Effector memory CD4-positive, alpha-beta T cell (primary cell): ENCODE results near the gene ATP8A2.

ENCODE experiments used
- DNase-seq, 3 donors: peaks; one replicate each; pipeline ENCODE4 v3.0.0-alpha.2; 2020
- H3K27ac ChIP-seq: 2 replicates; pipeline ENCODE4 v1.7.0; 2013; ENCODE audit warnings: mild to moderate bottlenecking, low read length, moderate library complexity; ENCODE audit not compliant: insufficient read depth, poor library complexity, severe bottlenecking
- H3K27me3 ChIP-seq: replicated peaks from 2 replicates; pipeline ENCODE4 v1.7.0; 2013; ENCODE audit warnings: mild to moderate bottlenecking, low read length; ENCODE audit not compliant: insufficient read depth, control insufficient read depth, poor library complexity, severe bottlenecking
- H3K36me3 ChIP-seq: 2 replicates; pipeline ENCODE4 v1.7.0; 2013; ENCODE audit warnings: mild to moderate bottlenecking, low read length, moderate library complexity; ENCODE audit not compliant: control insufficient read depth, insufficient read depth
- H3K4me1 ChIP-seq: 2 replicates; pipeline ENCODE4 v1.7.0; 2013; ENCODE audit warnings: low read length, mild to moderate bottlenecking; ENCODE audit not compliant: control insufficient read depth, insufficient read depth, poor library complexity, severe bottlenecking
- H3K4me3 ChIP-seq: 2 replicates; pipeline ENCODE4 v1.7.0; 2013; ENCODE audit warnings: low read length, low read depth, mild to moderate bottlenecking; ENCODE audit not compliant: insufficient read depth, poor library complexity, severe bottlenecking
- H3K9me3 ChIP-seq: 2 replicates; pipeline ENCODE4 v1.7.0; 2013; ENCODE audit warnings: mild to moderate bottlenecking, low read length, moderate library complexity; ENCODE audit not compliant: control insufficient read depth
- total RNA-seq, 3 donors: gene quantifications; one replicate each; lab custom pipeline; 2026; lab: John Stamatoyannopoulos, UW

ATP8A2 gene
- 0.97 to 2.1 (median 1.1) reads per million in 3 donors for total RNA-seq

- H3K9me3 ChIP-seq: no peaks in the 10 kb centered on the region
- H3K36me3 ChIP-seq: no peaks in the 10 kb centered on the region
- no peak within 1 kb of the TSS for H3K4me3 ChIP-seq
- peaks cover 5% of the 10 kb centered on the region for H3K27me3 ChIP-seq
- no peak for DNase-seq
- no peak within 1 kb of the TSS for H3K27ac ChIP-seq
- peaks cover 6% of the 10 kb centered on the region for H3K4me1 ChIP-seq
Observed at GRCh38 chr13:25371875-25372283, at the start of gene ATP8A2. Gene ATP8A2, plus strand, starts transcription at chr13:25371974. Its CDS starts 239 bp downstream, at chr13:25372213.

DNA sequence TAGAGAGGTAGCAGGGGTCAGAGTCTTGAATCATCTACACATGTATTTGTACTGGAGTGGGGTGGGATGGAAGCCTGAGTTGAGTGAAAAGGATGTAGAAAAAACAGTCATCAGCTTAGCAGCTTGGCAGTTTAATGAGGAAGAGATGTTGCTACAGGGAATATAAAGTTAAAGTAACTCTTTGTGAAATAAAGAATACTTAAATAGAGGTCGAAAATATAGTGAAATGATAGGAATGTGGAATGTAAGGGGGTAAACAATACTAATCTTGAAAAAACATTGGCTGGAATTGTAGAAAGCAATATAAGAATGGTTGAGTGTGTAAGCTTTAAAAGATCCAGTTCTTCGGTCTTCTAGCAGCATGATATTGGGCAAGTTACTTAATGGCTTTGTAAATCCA, 47.7 kb upstream of the ATP8A2 start:
- Histone ChIP-seq H3K27me3 (no peaks in the 10 kb centered on the region), H3K4me3 (no peak overlapping the region), H3K36me3 (peaks cover 58% of the 10 kb centered on the region), H3K27ac (no peak overlapping the region), H3K4me1 (no peaks in the 10 kb centered on the region), H3K9me3 (no peaks in the 10 kb centered on the region)
- no peak for DNase-seq

DNA sequence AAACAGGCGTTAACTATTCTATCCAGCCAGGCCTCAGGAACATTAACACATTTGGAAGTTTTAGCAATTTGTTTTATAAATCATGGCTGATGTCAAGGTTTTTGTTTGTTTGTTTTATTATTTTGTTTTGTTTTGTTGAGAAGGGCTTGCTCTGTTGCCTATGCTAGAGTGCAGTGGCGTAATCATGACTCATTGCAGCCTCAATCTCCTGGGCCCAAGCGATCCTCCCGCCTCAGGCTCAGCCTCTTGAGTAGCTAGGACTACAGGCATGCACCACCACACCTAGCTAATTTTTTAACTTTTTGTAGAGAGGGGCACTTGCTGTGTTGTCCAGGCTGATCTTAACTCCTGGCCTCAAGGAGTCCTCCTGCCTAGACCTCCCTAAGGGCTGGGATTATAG, 42.1 kb upstream of the ATP8A2 start:
- H3K27me3 ChIP-seq: no peaks in the 10 kb centered on the region
- no peak overlapping the region for H3K27ac ChIP-seq
- peaks cover 77% of the 10 kb centered on the region for H3K36me3 ChIP-seq
- no peak for DNase-seq
- no peaks in the 10 kb centered on the region for H3K4me1 ChIP-seq
- H3K9me3 ChIP-seq: no peaks in the 10 kb centered on the region
- no peak overlapping the region for H3K4me3 ChIP-seq

DNA sequence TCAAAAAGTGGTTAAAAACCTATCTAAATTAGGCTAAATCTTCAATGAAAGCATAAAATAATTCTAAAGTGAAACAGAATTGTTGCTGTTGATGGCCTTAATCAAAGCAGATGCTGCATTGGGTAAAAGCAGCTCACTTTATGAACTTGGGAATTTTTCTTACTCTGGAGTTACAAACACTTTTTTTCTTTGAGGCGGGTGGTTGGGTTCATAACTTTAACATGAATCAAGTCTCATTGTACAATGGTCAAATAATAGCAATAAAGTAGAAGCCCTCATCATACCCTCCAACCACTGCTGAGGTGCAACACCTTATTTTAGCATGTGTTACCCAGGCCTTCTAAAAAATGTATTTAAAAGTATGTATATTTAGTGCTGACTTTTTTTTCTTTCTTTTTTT, 41.2 kb upstream of the ATP8A2 start:
- Histone ChIP-seq H3K9me3 (no peaks in the 10 kb centered on the region), H3K4me1 (no peaks in the 10 kb centered on the region), H3K36me3 (peaks cover 76% of the 10 kb centered on the region), H3K27ac (no peak overlapping the region), H3K27me3 (no peaks in the 10 kb centered on the region), H3K4me3 (no peak overlapping the region)
- no peak for DNase-seq

DNA sequence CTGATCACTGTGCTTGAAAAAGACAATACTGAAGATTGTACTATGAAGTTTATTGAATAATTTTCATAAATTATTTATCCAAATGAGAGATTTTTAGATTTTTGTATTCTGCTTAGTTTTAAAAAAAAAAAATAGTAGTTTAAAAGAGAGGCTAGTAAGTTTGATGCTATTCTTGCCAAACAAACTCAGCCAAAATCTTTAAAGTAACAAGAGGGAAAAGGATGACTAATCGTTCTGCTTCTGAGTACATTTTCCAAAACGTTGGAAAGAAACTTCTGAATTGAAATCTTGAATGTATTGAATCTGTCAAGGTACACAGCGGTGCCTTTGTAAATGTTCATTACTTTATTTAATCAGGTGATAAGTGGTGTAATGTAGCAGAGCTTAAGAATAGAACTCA, 35.9 kb upstream of the ATP8A2 start:
- no peak overlapping the region for H3K4me3 ChIP-seq
- H3K36me3 ChIP-seq: peaks cover 57% of the 10 kb centered on the region
- H3K27ac ChIP-seq: no peak overlapping the region
- H3K4me1 ChIP-seq: no peaks in the 10 kb centered on the region
- no peaks in the 10 kb centered on the region for H3K27me3 ChIP-seq
- no peaks in the 10 kb centered on the region for H3K9me3 ChIP-seq
- DNase-seq: no peak

DNA sequence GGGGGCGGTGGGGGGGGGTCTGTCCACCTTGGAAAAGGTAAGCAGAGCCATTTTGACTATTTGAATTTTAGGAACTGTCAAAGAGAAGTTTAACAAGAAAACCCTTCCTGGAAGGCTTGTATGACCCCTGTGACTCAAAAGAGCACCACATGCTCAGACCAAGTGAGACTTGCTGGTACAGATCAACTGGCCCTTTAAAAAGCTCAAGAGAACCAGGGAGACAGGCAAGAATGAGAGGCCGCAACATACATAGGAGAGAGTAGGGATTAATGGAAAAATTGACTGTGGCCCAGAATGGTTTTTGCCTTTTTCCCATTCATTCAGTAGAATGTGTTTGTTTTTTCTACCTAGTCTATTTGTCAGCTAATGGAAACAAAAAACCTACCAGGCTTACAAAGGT, 26.2 kb upstream of the ATP8A2 start:
- no peaks in the 10 kb centered on the region for H3K4me1 ChIP-seq
- H3K9me3 ChIP-seq: no peaks in the 10 kb centered on the region
- no peaks in the 10 kb centered on the region for H3K27me3 ChIP-seq
- no peak overlapping the region for H3K27ac ChIP-seq
- H3K36me3 ChIP-seq: peaks cover 3% of the 10 kb centered on the region
- no peak for DNase-seq
- H3K4me3 ChIP-seq: no peak overlapping the region

DNA sequence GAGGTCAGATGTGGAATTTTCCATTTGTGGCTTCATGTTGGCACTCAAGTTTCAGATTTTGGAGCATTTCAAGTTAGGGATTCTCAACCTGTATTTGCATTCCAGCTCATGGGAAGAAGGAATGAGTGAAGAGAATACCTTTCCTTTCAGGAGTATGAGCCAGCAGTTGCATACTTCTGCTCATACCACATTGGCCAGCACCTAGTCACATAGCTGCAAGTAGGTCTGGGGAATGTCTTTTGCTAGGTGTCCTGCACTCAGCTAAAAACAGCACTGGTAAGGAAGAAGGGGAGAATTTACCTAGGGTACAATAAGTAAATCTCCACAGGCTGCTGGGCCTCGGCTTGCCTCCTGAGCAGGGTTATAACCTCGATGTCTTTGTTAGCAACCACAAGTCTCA, 24.6 kb upstream of the ATP8A2 start:
- H3K4me3 ChIP-seq: no peak overlapping the region
- H3K9me3 ChIP-seq: no peaks in the 10 kb centered on the region
- H3K27me3 ChIP-seq: no peaks in the 10 kb centered on the region
- H3K4me1 ChIP-seq: no peaks in the 10 kb centered on the region
- no peak for DNase-seq
- H3K36me3 ChIP-seq: no peaks in the 10 kb centered on the region
- no peak overlapping the region for H3K27ac ChIP-seq

DNA sequence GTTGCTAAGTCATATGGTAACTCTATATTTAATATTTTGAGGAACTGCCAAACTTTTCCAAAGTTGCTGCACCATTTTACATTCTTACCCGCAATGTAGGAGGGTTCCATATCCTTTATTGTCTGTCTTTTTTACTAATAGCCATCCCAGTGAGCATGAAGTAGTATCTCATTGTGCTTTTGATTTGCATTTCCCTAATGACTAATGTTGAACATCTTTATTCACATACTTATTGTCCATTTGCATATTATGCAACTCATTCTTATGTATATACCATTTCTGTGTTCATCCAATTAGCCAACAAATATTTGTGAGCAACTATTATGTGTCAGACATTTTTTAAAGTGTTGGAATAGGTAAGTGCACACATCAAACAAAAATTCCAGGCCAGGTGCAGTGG, 20.4 kb upstream of the ATP8A2 start:
- H3K36me3 ChIP-seq: no peaks in the 10 kb centered on the region
- H3K27me3 ChIP-seq: no peaks in the 10 kb centered on the region
- no peak for DNase-seq
- H3K4me1 ChIP-seq: no peaks in the 10 kb centered on the region
- H3K4me3 ChIP-seq: no peak overlapping the region
- H3K27ac ChIP-seq: no peak overlapping the region
- no peaks in the 10 kb centered on the region for H3K9me3 ChIP-seq

- Histone ChIP-seq H3K27ac (no peak overlapping the region), H3K4me3 (no peak overlapping the region), H3K36me3 (no peaks in the 10 kb centered on the region), H3K4me1 (no peaks in the 10 kb centered on the region), H3K27me3 (no peaks in the 10 kb centered on the region), H3K9me3 (no peaks in the 10 kb centered on the region)
- DNase-seq: no peak
Observed at GRCh38 chr13:25352230-25352629, 19.5 kb upstream of the ATP8A2 start.

DNA sequence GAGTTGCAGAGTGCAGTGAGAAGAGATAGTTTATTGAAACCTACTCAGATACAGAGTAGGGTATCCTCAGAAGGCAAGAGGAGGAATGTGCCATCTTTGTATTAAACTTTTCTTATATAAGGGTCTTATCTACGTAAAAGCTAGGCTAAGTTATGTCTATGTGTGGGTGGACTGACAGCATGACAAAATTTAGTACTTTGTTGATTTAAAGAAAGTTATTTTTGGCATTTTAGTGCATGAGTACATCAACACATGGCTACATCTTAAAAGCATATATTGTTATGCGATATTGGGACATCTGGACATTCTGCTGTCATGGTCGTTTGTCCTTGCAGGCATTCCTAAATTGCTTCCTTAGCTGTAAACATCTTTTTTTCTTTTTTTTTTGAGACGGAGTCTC, 19.0 kb upstream of the ATP8A2 start:
- DNase-seq: no peak
- H3K27me3 ChIP-seq: no peaks in the 10 kb centered on the region
- no peak overlapping the region for H3K27ac ChIP-seq
- no peak overlapping the region for H3K4me3 ChIP-seq
- no peaks in the 10 kb centered on the region for H3K4me1 ChIP-seq
- no peaks in the 10 kb centered on the region for H3K36me3 ChIP-seq
- no peaks in the 10 kb centered on the region for H3K9me3 ChIP-seq

GRCh38 chr13:25353344-25353743, 18.4 kb upstream of the ATP8A2 start:
- Histone ChIP-seq H3K4me1 (no peaks in the 10 kb centered on the region), H3K27me3 (no peaks in the 10 kb centered on the region), H3K9me3 (no peaks in the 10 kb centered on the region), H3K27ac (no peak overlapping the region), H3K36me3 (no peaks in the 10 kb centered on the region), H3K4me3 (no peak overlapping the region)
- DNase-seq: no peak
